ENCODE results near the gene REXO4.

- TF ChIP-seq, protein P1, sequence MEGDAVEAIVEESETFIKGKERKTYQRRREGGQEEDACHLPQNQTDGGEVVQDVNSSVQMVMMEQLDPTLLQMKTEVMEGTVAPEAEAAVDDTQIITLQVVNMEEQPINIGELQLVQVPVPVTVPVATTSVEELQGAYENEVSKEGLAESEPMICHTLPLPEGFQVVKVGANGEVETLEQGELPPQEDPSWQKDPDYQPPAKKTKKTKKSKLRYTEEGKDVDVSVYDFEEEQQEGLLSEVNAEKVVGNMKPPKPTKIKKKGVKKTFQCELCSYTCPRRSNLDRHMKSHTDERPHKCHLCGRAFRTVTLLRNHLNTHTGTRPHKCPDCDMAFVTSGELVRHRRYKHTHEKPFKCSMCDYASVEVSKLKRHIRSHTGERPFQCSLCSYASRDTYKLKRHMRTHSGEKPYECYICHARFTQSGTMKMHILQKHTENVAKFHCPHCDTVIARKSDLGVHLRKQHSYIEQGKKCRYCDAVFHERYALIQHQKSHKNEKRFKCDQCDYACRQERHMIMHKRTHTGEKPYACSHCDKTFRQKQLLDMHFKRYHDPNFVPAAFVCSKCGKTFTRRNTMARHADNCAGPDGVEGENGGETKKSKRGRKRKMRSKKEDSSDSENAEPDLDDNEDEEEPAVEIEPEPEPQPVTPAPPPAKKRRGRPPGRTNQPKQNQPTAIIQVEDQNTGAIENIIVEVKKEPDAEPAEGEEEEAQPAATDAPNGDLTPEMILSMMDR (IDR thresholded peaks at IDR 0.05; ENCODE audit: insufficient read depth, low read depth, low read length), result no peak
- TF ChIP-seq EZH2 (IDR thresholded peaks at IDR 0.05; ENCODE audit: insufficient read depth, low read length), result no peak
Observed at GRCh38 chr9:133360400-133361393, 57.1 kb downstream of the REXO4 start.

All from astrocyte (in vitro differentiated cells and primary cell).